ENCODE results near the gene VSTM2L. TPM values are rescaled to one million over a fixed set of nuclear protein-coding genes. Genes with fewer than 3 reads are reported as not detected.

Gene VSTM2L
- total and polyA plus RNA-seq, 2 donors (not counting 3 experiments of a cell fraction or from before 2014, with no cell fraction given), result 0.18 TPM; not detected in 1

GRCh38 chr20:37882961-37883712 is 19.8 kb upstream of the VSTM2L start:
- intact Hi-C loops (cut with micrococcal nuclease) (no loop called here), dilution Hi-C loops (cut with MboI; ENCODE audit: extremely low pct_ligation_motif_present, low sequenced_read_pairs) (no loop called here)
- Histone ChIP-seq H3K9ac (replicated peaks; ENCODE audit: extremely low read depth, insufficient read depth, low read length) (no peak overlapping the region), H3K9me1 (replicated peaks; ENCODE audit: control insufficient read depth, extremely low read depth, insufficient read depth, low read length) (no peaks in the 10 kb centered on the region), H3K79me2 (ENCODE audit: control insufficient read depth, insufficient read depth, low read length) (no peaks in the 10 kb centered on the region), H4K20me1 (replicated peaks; ENCODE audit: control insufficient read depth, extremely low read depth, insufficient read depth, low read length) (no peaks in the 10 kb centered on the region), H3K36me3 (ENCODE audit: control insufficient read depth in 2 of 2, extremely low read depth in 1 of 2, insufficient read depth in 2 of 2, low read length in 2 of 2) (no peaks in the 10 kb centered on the region), H3K4me3 (replicated peaks in 1 of 3; ENCODE audit: insufficient read depth in 1 of 3, low read depth in 1 of 3, low read length in 3 of 3) (no peak overlapping the region), H2AFZ (ENCODE audit: low read depth, low read length) (no peak overlapping the region), H3K27me3 (ENCODE audit: control insufficient read depth in 2 of 2, insufficient read depth in 2 of 2, low read length in 2 of 2) (no peaks in the 10 kb centered on the region), H3K4me1 (ENCODE audit: control insufficient read depth, extremely low read depth, insufficient read depth, low read length) (no peaks in the 10 kb centered on the region), H3K4me2 (ENCODE audit: insufficient read depth, low read length) (no peak overlapping the region), H3K9me3 (replicated peaks; ENCODE audit: control insufficient read depth, insufficient read depth, low read length) (no peaks in the 10 kb centered on the region), H3K27ac (ENCODE audit: insufficient read depth, low read depth, low read length) (no peak overlapping the region)
- no TSS peak for BruUV-seq (replicated peaks)
- DNase-seq (ENCODE audit: low read depth, low spot score), result no peak
- CTCF ChIA-PET, result interaction anchor here (1.6 kb wide), 1 partner anchor 9 kb away, joined by 5 read pairs; no protein-coding TSS in a partner anchor
- no peak for FAIRE-seq
- POLR2A ChIA-PET, result no interaction called here
- TF ChIP-seq EZH2 (IDR thresholded peaks at IDR 0.05; ENCODE audit: borderline replicate concordance, low read depth, low read length, severe bottlenecking) (no peak), POLR2A (IDR thresholded peaks at IDR 0.05; ENCODE audit: low read depth, low read length) (no peak), MYC (IDR thresholded peaks at IDR 0.05; ENCODE audit: low read depth, low read length) (no peak), POLR2AphosphoS5 (IDR thresholded peaks at IDR 0.05; ENCODE audit: insufficient read depth, low read depth, low read length) (no peak), FOS (IDR thresholded peaks at IDR 0.05; ENCODE audit: borderline replicate concordance, insufficient read depth, low read length) (no peak), GATA2 (IDR thresholded peaks at IDR 0.05; ENCODE audit: insufficient read depth, insufficient read length, low read depth, low read length) (no peak), JUN (IDR thresholded peaks at IDR 0.05; ENCODE audit: borderline replicate concordance, insufficient read depth, insufficient read length, low read depth) (no peak)
- TF ChIP-seq, protein P1, sequence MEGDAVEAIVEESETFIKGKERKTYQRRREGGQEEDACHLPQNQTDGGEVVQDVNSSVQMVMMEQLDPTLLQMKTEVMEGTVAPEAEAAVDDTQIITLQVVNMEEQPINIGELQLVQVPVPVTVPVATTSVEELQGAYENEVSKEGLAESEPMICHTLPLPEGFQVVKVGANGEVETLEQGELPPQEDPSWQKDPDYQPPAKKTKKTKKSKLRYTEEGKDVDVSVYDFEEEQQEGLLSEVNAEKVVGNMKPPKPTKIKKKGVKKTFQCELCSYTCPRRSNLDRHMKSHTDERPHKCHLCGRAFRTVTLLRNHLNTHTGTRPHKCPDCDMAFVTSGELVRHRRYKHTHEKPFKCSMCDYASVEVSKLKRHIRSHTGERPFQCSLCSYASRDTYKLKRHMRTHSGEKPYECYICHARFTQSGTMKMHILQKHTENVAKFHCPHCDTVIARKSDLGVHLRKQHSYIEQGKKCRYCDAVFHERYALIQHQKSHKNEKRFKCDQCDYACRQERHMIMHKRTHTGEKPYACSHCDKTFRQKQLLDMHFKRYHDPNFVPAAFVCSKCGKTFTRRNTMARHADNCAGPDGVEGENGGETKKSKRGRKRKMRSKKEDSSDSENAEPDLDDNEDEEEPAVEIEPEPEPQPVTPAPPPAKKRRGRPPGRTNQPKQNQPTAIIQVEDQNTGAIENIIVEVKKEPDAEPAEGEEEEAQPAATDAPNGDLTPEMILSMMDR (IDR thresholded peaks at IDR 0.05; ENCODE audit: extremely low read depth in 1 of 2, insufficient read depth in 1 of 2, low read depth in 1 of 2, low read length in 2 of 2), result no peak
- TF ChIP-seq, protein P2, sequence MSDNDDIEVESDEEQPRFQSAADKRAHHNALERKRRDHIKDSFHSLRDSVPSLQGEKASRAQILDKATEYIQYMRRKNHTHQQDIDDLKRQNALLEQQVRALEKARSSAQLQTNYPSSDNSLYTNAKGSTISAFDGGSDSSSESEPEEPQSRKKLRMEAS (IDR thresholded peaks at IDR 0.05; ENCODE audit: insufficient read depth, insufficient read length), result no peak
